ENCODE measurements around the gene FCN1.

FCN1 gene

DNA sequence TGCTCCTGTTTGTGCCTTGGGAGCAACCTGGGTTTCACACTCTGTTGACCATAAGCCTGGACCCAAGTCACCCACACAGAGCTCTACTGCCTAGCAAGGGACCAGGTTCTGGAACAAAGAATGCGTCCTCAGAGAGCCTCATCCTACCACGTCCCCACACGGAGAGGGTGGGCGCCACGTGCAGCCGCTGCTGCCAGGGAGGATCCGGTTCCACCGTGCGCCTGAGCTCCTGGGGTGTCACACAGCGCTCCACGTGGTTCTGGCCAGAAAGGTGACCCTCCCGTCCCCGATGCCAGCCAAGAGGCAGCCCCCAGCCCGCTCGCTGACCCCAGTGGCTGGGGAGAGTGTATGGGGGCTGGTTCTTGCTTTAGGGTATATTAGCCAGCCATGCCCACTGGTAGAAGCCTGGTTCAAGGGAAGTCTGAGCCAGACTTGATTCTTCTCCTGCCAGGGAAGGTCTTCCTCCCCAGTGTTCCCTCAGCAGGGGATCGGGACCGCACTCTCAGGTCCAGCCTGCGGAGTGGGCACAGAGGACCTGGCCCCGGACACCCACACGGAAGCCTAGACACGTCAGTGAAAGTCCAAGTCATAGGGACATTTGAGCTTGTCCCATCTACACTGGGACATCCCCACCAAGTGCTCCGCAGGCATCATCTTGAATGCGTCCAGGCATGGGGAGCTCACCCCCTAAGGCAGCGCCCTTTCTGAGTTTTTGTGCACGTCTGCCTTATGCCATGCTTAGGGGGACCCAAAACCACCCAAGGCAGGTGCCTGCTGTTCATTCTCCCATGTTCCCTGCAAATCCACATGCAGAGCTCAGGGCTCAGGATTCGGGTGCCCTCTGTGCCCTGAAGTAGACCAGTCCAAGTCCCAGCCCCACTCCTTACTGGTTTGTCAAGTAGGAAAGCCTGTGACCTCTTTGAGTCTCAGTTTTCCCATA is 2.4 kb downstream of the FCN1 start:
- peaks cover 4% of the 10 kb centered on the region for H3K9me3 ChIP-seq (ENCODE audit: severe bottlenecking)
- ATAC-seq (ENCODE audit: low read depth), result no peak
- H3K27ac ChIP-seq (ENCODE audit: poor library complexity, severe bottlenecking), result no peak overlapping the region
- no peaks in the 10 kb centered on the region for H3K36me3 ChIP-seq (ENCODE audit: low read depth)
- TF ChIP-seq, protein P1, sequence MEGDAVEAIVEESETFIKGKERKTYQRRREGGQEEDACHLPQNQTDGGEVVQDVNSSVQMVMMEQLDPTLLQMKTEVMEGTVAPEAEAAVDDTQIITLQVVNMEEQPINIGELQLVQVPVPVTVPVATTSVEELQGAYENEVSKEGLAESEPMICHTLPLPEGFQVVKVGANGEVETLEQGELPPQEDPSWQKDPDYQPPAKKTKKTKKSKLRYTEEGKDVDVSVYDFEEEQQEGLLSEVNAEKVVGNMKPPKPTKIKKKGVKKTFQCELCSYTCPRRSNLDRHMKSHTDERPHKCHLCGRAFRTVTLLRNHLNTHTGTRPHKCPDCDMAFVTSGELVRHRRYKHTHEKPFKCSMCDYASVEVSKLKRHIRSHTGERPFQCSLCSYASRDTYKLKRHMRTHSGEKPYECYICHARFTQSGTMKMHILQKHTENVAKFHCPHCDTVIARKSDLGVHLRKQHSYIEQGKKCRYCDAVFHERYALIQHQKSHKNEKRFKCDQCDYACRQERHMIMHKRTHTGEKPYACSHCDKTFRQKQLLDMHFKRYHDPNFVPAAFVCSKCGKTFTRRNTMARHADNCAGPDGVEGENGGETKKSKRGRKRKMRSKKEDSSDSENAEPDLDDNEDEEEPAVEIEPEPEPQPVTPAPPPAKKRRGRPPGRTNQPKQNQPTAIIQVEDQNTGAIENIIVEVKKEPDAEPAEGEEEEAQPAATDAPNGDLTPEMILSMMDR (IDR thresholded peaks at IDR 0.05; ENCODE audit: poor library complexity, severe bottlenecking), result no peak
- H3K4me3 ChIP-seq (ENCODE audit: severe bottlenecking), result no peak overlapping the region
- DNase-seq (ENCODE audit: low spot score), result no peak
- H3K4me1 ChIP-seq (ENCODE audit: insufficient read depth, poor library complexity, severe bottlenecking), result no peaks in the 10 kb centered on the region
- peaks cover 13% of the 10 kb centered on the region for H3K27me3 ChIP-seq (ENCODE audit: insufficient read depth, poor library complexity, severe bottlenecking)

DNA sequence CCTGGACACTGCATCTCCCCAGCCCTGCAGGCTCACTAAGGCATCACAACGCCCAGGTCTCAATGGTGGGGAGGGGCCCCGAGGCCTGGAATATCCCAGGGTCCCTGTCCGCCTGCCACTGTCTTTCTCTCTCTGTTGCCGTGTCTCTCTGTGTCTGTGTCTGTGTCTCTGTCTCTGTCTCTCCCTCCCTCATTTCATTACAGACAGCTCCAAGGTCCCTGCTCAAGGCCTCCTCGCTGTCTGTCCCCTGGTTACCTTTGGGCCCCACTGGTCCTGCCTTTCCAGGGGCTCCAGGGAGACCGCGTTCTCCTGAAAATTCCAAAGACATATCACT is 3.2 kb downstream of the FCN1 start:
- TF ChIP-seq, protein P1 (IDR thresholded peaks at IDR 0.05; ENCODE audit: poor library complexity, severe bottlenecking), result no peak
- no peak for ATAC-seq (ENCODE audit: low read depth)
- no peak for DNase-seq (ENCODE audit: low spot score)
- no peaks in the 10 kb centered on the region for H3K9me3 ChIP-seq (ENCODE audit: severe bottlenecking)
- no peak overlapping the region for H3K4me3 ChIP-seq (ENCODE audit: severe bottlenecking)
- no peak overlapping the region for H3K27ac ChIP-seq (ENCODE audit: poor library complexity, severe bottlenecking)
- peaks cover 22% of the 10 kb centered on the region for H3K27me3 ChIP-seq (ENCODE audit: insufficient read depth, poor library complexity, severe bottlenecking)
- no peaks in the 10 kb centered on the region for H3K4me1 ChIP-seq (ENCODE audit: insufficient read depth, poor library complexity, severe bottlenecking)
- no peaks in the 10 kb centered on the region for H3K36me3 ChIP-seq (ENCODE audit: low read depth)

DNA sequence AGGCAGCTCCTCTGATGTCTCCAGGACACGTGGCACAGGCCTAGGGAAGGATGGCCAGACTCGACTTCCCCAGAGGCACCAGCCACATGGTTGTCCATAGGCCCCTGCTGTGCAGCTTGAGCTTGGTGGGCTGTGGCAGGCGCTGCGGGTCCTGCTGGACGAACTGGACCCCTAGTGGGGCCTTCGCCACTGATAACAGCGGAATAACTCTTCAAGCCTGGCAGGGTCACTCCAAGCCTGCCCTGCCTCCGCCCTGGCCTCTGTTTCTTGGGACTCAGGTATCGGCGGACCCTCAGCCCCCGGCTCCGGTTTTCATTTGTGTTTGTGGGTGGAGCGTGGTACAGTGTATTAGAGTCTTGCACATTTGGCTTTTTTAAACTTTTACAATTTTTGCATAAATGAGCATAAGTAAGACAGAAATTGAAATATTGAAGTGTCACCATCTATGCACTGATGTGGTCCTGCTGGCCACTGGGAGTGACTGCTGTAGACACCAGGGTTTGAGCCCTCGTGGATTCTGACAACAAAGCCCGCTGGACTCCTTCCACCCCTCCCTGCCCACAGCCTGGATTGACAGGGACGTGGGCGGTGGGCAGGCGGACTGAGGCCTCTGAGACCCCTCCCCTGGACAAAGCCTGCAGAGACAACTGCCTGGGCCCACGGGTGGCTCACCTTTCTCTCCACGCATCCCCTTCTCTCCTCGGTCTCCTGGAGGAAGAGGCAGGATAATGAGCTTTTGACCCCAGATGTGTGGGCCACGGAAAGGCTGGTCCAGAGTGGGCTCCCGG is 3.8 kb downstream of the FCN1 start:
- DNase-seq (ENCODE audit: low spot score) (no peak), ATAC-seq (ENCODE audit: low read depth) (no peak)
- H3K4me1 ChIP-seq (ENCODE audit: insufficient read depth, poor library complexity, severe bottlenecking), result no peaks in the 10 kb centered on the region
- H3K9me3 ChIP-seq (ENCODE audit: severe bottlenecking), result no peaks in the 10 kb centered on the region
- no peak overlapping the region for H3K27ac ChIP-seq (ENCODE audit: poor library complexity, severe bottlenecking)
- no peaks in the 10 kb centered on the region for H3K36me3 ChIP-seq (ENCODE audit: low read depth)
- peaks cover 25% of the 10 kb centered on the region for H3K27me3 ChIP-seq (ENCODE audit: insufficient read depth, poor library complexity, severe bottlenecking)
- no peak overlapping the region for H3K4me3 ChIP-seq (ENCODE audit: severe bottlenecking)
- TF ChIP-seq, protein P1 (IDR thresholded peaks at IDR 0.05; ENCODE audit: poor library complexity, severe bottlenecking), result no peak

DNA sequence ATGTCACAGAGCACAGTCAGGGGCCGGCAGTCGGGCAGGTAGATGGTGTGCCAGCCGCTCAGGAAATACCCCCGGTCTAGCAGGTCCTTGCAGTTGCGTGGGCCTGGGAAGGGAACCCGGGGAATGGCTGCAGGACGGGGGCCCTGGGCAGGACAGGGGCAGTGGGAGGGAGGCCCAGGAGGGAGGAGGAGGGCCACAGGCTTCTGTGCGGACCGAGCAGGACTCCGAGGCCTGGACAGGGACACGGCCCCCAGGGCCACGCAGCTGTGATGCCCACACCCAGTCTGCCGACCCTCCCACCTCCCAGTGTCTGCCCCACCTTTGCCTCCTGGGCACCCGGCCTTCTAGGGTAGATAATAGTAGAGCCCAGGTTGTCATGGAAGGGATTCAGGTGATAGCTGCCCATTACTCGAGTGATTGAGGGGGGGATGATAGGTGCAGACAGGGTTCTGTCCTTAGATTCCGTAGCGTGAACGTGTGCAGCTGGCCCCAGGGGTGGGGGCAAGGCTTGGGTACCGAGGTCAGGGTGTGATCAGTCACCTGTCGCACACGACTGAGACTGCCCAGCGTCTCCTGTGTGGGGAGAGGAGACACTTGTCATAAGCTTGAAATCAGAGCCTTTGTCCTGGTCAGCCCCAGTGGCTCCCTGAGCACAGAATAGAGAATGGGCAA is 4.5 kb downstream of the FCN1 start:
- Histone ChIP-seq H3K9me3 (ENCODE audit: severe bottlenecking) (no peaks in the 10 kb centered on the region), H3K27ac (ENCODE audit: poor library complexity, severe bottlenecking) (no peak overlapping the region), H3K4me1 (ENCODE audit: insufficient read depth, poor library complexity, severe bottlenecking) (no peaks in the 10 kb centered on the region), H3K27me3 (ENCODE audit: insufficient read depth, poor library complexity, severe bottlenecking) (peaks cover 32% of the 10 kb centered on the region), H3K36me3 (ENCODE audit: low read depth) (no peaks in the 10 kb centered on the region), H3K4me3 (ENCODE audit: severe bottlenecking) (no peak overlapping the region)
- DNase-seq (ENCODE audit: low spot score), result no peak
- TF ChIP-seq, protein P1 (IDR thresholded peaks at IDR 0.05; ENCODE audit: poor library complexity, severe bottlenecking), result no peak
- no peak for ATAC-seq (ENCODE audit: low read depth)
